A549 (cell line): ENCODE measurements around the gene SIGLECL1. TPM values are rescaled to one million over a fixed set of nuclear protein-coding genes. Genes with fewer than 3 reads are reported as not detected.

ENCODE experiments used
- ATAC-seq, 2 experiments: fragments of 200-7000 bp in 1 of 2; fragments of >200 bp in 1 of 2; cut with Nextera tagmentation in 1 of 2; cut with Tn5 transposase in 1 of 2; 3 replicates each; pipeline versions ENCODE4 v1.8.0 to v1.9.1; 2018 to 2020; ENCODE audit warnings: mild to moderate bottlenecking in 1 of 2, moderate library complexity in 1 of 2
- CTCF ChIA-PET: fragments of 300-600 bp; sonication (Branson Sonifier 250); formaldehyde crosslinking; extraction: SDS; loops from one replicate; lab custom pipeline; 2021; ENCODE audit warnings: antibody characterized with exemption, inconsistent platforms; lab: Yijun Ruan, JAX
- POLR2A ChIA-PET: fragments of 350-600 bp; formaldehyde crosslinking; extraction: SDS; loops from one replicate; lab custom pipeline; 2021; ENCODE audit warnings: antibody characterized with exemption, inconsistent platforms; lab: Yijun Ruan, JAX
- DNase-seq, 2 experiments: peaks; one replicate each; pipeline versions ENCODE4 v3.0.0 to v3.0.0-alpha.2; 2011 to 2016; ENCODE audit warnings: low read depth in 1 of 2, low spot score in 1 of 2
- FAIRE-seq: peaks from 2 replicates; lab custom pipeline; 2011; peaks lifted over from hg19 to GRCh38; lab: Jason Lieb, UNC
- H3K27ac ChIP-seq, 2 experiments: fragments of >200 bp; sonication (Bioruptor Twin); formaldehyde crosslinking; 3 replicates each; pipeline ENCODE4 v1.5.1; 2016 to 2017
- H3K4me1 ChIP-seq: fragments of >200 bp; sonication (Bioruptor Twin); formaldehyde crosslinking; 3 replicates; pipeline ENCODE4 v1.6.1; 2016
- H3K4me2 ChIP-seq: fragments of >200 bp; sonication (Bioruptor Twin); formaldehyde crosslinking; 3 replicates; pipeline ENCODE4 v1.6.1; 2016
- H3K4me3 ChIP-seq: fragments of >200 bp; sonication (Bioruptor Twin); formaldehyde crosslinking; 3 replicates; pipeline ENCODE4 v1.5.1; 2016
- H3K9me3 ChIP-seq: fragments of >200 bp; sonication (Bioruptor Twin); formaldehyde crosslinking; 3 replicates; pipeline ENCODE4 v1.6.1; 2016
- CBX8 ChIP-seq: fragments of 200-600 bp; sonication (generic); IDR thresholded peaks from 2 replicates; pipeline ENCODE4 v1.6.1; 2016
- EP300 ChIP-seq, 2 experiments: fragments of >200 bp; sonication (Bioruptor Twin); formaldehyde crosslinking; IDR thresholded peaks; 2 replicates in 1 of 2; 3 replicates in 1 of 2; pipeline ENCODE4 v1.6.1; 2016 to 2017
- FOSL2 ChIP-seq, 2 experiments: fragments of 450-650 bp in 1 of 2; fragments of >200 bp in 1 of 2; sonication (Bioruptor Twin) in 1 of 2; formaldehyde crosslinking; IDR thresholded peaks; 2 replicates each; pipeline versions ENCODE4 v1.5.0 to v1.6.1; 2016 to 2020; ENCODE audit warnings: mild to moderate bottlenecking in 1 of 2, moderate library complexity in 1 of 2
- JUNB ChIP-seq: fragments of >200 bp; sonication (Bioruptor Twin); formaldehyde crosslinking; IDR thresholded peaks from 2 replicates; pipeline ENCODE4 v1.6.1; 2016
- RAD21 ChIP-seq, 2 experiments: fragments of >200 bp in 1 of 2; sonication (Bioruptor Twin) in 1 of 2; formaldehyde crosslinking in 1 of 2; IDR thresholded peaks in 1 of 2; conservative IDR thresholded peaks in 1 of 2; 2 replicates in 1 of 2; 3 replicates in 1 of 2; pipeline ENCODE4 v1.6.1; 2012 to 2018; ENCODE audit warnings: inconsistent platforms in 1 of 2
- RARB ChIP-seq: fragments of 250-450 bp; sonication (Bioruptor Pico); IDR thresholded peaks from 2 replicates; pipeline ENCODE4 v1.8.0; 2021; ENCODE audit warnings: mild to moderate bottlenecking, moderate library complexity
- RCOR1 ChIP-seq: fragments of 150-350 bp; IDR thresholded peaks from 2 replicates; pipeline ENCODE4 v1.6.1; 2014; ENCODE audit warnings: antibody characterized with exemption, low read length, low read depth
- RNF2 ChIP-seq: fragments of 200-600 bp; sonication (generic); IDR thresholded peaks from 2 replicates; pipeline ENCODE4 v1.6.1; 2016; ENCODE audit warnings: low read depth, mild to moderate bottlenecking, antibody characterized with exemption, moderate library complexity, borderline replicate concordance
- SMC3 ChIP-seq: fragments of >200 bp; sonication (Bioruptor Twin); formaldehyde crosslinking; IDR thresholded peaks from 3 replicates; pipeline ENCODE4 v1.6.1; 2018; ENCODE audit warnings: inconsistent platforms
- SREBF2 ChIP-seq: fragments of 450-650 bp; IDR thresholded peaks from 2 replicates; pipeline ENCODE4 v1.6.1; 2014; ENCODE audit warnings: mild to moderate bottlenecking, moderate library complexity
- TFCP2L1 ChIP-seq: fragments of 250-450 bp; sonication (Bioruptor Pico); IDR thresholded peaks from 2 replicates; pipeline ENCODE4 v1.5.0; 2021; ENCODE audit warnings: mild to moderate bottlenecking
- ZC3H11A ChIP-seq: fragments of 450-650 bp; IDR thresholded peaks from 2 replicates; pipeline ENCODE4 v1.6.1; 2014; ENCODE audit warnings: antibody characterized with exemption, mild to moderate bottlenecking
- WGBS: methylation state at CpG from one replicate; pipeline ENCODE4 v1.1.6; 2017; ENCODE audit errors: missing lambda C conversion rate; 5-methylcytosine and 5-hydroxymethylcytosine counted together
- polyA plus RNA-seq, 4 experiments: library from polyadenylated mRNA; depleted of rRNA in 3 of 4; stranded (reverse); fragments of >200 nt; fragmentation: RNase III in 1 of 4; extraction: RNeasy Plus Mini Kit Qiagen cat#74134 plus additional on column Dnase treatment in 1 of 4; gene quantifications; 2 replicates in 3 of 4; 3 replicates in 1 of 4; pipeline ENCODE4 v1.2.3, GENCODE V29; 2011 to 2017
- TF ChIP-seq, protein P1 (sequence below): fragments of 450-650 bp; IDR thresholded peaks from 2 replicates; pipeline ENCODE4 v1.6.1; 2014; ENCODE audit warnings: antibody characterized with exemption
- TF ChIP-seq, protein P2 (sequence below): fragments of 250-450 bp; sonication (Bioruptor Pico); IDR thresholded peaks from 2 replicates; pipeline ENCODE4 v1.5.0; 2021; ENCODE audit warnings: mild to moderate bottlenecking, moderate library complexity, borderline replicate concordance

Gene SIGLECL1
- polyA plus RNA-seq, 2 of the 4 experiments (the other 2 are of a cell fraction), result not detected

DNA sequence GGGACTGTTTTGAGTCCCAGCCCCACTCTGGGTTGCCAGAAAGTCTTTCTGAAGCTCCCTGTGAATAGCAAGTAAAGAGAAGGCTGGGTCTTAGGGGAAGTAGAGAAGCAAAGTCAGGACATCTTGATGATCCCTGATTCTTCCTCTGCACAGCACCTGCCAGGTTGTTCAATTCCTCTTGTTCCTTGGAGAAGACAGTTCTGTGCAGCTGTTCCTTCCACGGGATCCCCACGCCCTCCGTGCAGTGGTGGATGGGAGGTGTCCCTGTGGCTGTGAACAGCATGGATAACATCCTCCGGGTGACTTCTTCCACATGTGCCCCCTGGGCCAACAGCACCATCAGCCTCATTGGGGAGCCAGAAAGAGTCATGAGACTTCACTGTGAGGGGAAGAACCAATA lies 31.5 kb downstream of the SIGLECL1 start:
- 2% methylated on average over 4 of the region's 4 CpGs for WGBS

DNA sequence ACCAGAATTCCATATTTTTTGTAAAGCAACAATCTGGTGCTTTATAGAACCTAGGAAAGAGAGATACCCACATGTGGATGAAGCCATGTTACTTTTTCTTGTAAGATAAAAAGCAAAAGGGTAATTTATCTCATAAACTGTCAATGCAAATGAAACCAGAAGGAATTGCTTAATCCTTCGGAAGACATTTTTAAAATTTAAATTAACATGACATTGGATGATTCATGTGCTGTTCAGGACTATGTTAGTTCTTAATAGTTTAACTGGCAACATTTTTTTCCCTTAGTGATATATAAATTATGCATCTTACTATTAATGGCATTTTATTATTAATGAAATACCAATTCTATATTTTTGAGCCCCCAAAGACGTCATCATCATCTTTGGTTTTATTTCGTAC lies 34.8 kb downstream of the SIGLECL1 start:
- 19% methylated on average over 3 of the region's 3 CpGs for WGBS
- Histone ChIP-seq H3K4me1 (no peaks in the 10 kb centered on the region), H3K4me3 (no peak overlapping the region), H3K27ac (no peak overlapping the region), H3K4me2 (no peak overlapping the region), H3K9me3 (peaks cover 15% of the 10 kb centered on the region)
- no peak for DNase-seq
- FAIRE-seq, result no peak
- CTCF ChIA-PET, result no interaction called here
- no peak for ATAC-seq
- POLR2A ChIA-PET, result no interaction called here
- TF ChIP-seq CBX8, result no peak

More for the DNA sequence above, 31.5 kb downstream of the SIGLECL1 start:
- no peak overlapping the region for H3K27ac ChIP-seq
- TF ChIP-seq JUNB (no peak), RCOR1 (no peak), SREBF2 (no peak), TFCP2L1 (no peak), CBX8 (no peak), RAD21 (conservative IDR thresholded peaks at IDR 0.05 in 1 of 2, IDR thresholded peaks at IDR 0.05 in 1 of 2) (no peak), RARB (CRISPR knock-in tag) (no peak)
- TF ChIP-seq, protein P1, sequence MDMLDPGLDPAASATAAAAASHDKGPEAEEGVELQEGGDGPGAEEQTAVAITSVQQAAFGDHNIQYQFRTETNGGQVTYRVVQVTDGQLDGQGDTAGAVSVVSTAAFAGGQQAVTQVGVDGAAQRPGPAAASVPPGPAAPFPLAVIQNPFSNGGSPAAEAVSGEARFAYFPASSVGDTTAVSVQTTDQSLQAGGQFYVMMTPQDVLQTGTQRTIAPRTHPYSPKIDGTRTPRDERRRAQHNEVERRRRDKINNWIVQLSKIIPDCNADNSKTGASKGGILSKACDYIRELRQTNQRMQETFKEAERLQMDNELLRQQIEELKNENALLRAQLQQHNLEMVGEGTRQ, result no peak
- TF ChIP-seq, protein P2, sequence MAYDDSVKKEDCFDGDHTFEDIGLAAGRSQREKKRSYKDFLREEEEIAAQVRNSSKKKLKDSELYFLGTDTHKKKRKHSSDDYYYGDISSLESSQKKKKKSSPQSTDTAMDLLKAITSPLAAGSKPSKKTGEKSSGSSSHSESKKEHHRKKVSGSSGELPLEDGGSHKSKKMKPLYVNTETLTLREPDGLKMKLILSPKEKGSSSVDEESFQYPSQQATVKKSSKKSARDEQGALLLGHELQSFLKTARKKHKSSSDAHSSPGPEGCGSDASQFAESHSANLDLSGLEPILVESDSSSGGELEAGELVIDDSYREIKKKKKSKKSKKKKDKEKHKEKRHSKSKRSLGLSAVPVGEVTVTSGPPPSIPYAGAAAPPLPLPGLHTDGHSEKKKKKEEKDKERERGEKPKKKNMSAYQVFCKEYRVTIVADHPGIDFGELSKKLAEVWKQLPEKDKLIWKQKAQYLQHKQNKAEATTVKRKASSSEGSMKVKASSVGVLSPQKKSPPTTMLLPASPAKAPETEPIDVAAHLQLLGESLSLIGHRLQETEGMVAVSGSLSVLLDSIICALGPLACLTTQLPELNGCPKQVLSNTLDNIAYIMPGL (CRISPR knock-in tag), result no peak
- TF ChIP-seq, all 56 proteins: peak for 0
- Histone ChIP-seq H3K4me2 (no peak overlapping the region), H3K4me3 (no peak overlapping the region), H3K9me3 (peaks cover 16% of the 10 kb centered on the region; the same call in 2 of the 3 replicates), H3K4me1 (no peaks in the 10 kb centered on the region)
- FAIRE-seq (no peak), DNase-seq (no peak), ATAC-seq (no peak)
- ChIA-PET POLR2A (no interaction called here), CTCF (interaction anchor here (0.6 to 1.8 kb wide), 4 partner anchors 11 to 139 kb away, joined by 3 to 4 read pairs (median 4); no protein-coding TSS in a partner anchor)

DNA sequence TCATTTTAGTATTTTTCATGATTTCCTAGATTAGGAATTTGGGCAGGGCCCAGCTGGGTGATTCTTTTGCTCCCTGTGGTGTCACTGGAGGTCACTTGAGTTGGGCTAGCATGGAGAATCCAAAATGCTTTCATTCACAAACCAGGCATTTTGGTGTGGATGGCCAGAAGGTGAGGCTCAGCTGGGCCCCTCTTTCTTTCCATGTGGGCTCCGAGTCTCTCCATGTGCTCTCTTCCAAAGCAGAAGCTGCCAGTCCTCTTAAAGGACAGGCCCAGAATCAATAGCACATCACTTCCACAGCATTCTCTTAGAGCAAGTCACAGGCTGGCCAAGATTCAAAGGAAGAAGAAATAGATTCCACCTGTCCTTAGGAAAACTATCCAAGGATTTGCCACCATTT lies 38.8 kb downstream of the SIGLECL1 start:
- FAIRE-seq, result no peak
- ChIA-PET CTCF (no interaction called here), POLR2A (no interaction called here)
- H3K4me2 ChIP-seq, result no peak overlapping the region
- TF ChIP-seq RNF2, result no peak
- no peak for TF ChIP-seq SMC3
- no peak for TF ChIP-seq FOSL2 (IDR thresholded peaks at IDR 0.05)
- TF ChIP-seq FOSL2 (CRISPR knock-in tag; IDR thresholded peaks at IDR 0.05), result no peak
- TF ChIP-seq CBX8, result no peak
- no peak overlapping the region for H3K27ac ChIP-seq
- no peaks in the 10 kb centered on the region for H3K4me1 ChIP-seq
- WGBS, result 6% methylated on average over 1 of the region's 1 CpG
- DNase-seq, result no peak
- ATAC-seq, result no peak
- no peak overlapping the region for H3K4me3 ChIP-seq
- H3K9me3 ChIP-seq, result peaks cover 12% of the 10 kb centered on the region

DNA sequence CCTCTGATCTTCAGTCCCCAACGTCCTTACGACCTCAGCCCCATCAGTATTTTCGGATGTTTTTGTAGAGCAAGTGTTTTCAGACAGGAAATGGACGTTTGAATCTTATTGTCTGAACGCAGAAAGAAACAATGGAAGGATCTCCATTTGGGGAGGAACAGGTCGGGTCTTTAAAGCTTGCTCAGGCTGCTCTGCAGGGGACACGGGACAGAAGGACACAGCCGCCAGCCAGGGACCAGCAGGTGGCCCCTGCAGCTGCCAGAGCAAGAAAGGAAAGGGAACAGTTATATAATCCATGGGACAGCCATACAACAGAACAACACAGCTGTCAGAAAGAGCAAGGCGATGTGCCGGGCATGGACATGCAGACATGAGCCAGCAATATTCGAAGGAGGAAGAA lies 42.1 kb downstream of the SIGLECL1 start:
- TF ChIP-seq ZC3H11A (no peak), EP300 (IDR thresholded peaks at IDR 0.05) (no peak)
- FAIRE-seq (no peak), DNase-seq (no peak), ATAC-seq (no peak)
- ChIA-PET POLR2A (no interaction called here), CTCF (no interaction called here)
- Histone ChIP-seq H3K9me3 (peaks cover 5% of the 10 kb centered on the region), H3K4me3 (no peak overlapping the region), H3K27ac (no peak overlapping the region), H3K4me1 (no peaks in the 10 kb centered on the region), H3K4me2 (no peak overlapping the region)
- 38% methylated on average over 11 of the region's 11 CpGs for WGBS
